Fibroblast of lung (primary cell): ENCODE measurements around the gene LIMS1. TPM values are rescaled to one million over a fixed set of nuclear protein-coding genes. Genes with fewer than 3 reads are reported as not detected.

Experiments used
- DNase-seq, 2 donors: peaks; one replicate each; pipeline versions ENCODE4 v3.0.0 to v3.0.0-alpha.2; 2010; ENCODE audit warnings: low read depth in 2 of 2
- H2AFZ ChIP-seq: 2 replicates; pipeline ENCODE4 v1.5.1; 2012; ENCODE audit warnings: low read length, control low read depth, inconsistent platforms
- H3K27ac ChIP-seq: 2 replicates; pipeline ENCODE4 v1.5.1; 2011; ENCODE audit warnings: low read length, control low read depth; ENCODE audit not compliant: insufficient read depth
- H3K27me3 ChIP-seq: 2 replicates; pipeline ENCODE4 v1.5.1; 2011; ENCODE audit warnings: mild to moderate bottlenecking, low read length; ENCODE audit not compliant: control insufficient read depth, insufficient read depth
- H3K36me3 ChIP-seq: 2 replicates; pipeline ENCODE4 v1.5.1; 2011; ENCODE audit warnings: low read length; ENCODE audit not compliant: control insufficient read depth, insufficient read depth
- H3K4me1 ChIP-seq: 2 replicates; pipeline ENCODE4 v1.5.1; 2011; ENCODE audit warnings: low read length; ENCODE audit not compliant: control insufficient read depth, insufficient read depth; ENCODE audit errors: extremely low read depth
- H3K4me2 ChIP-seq: 2 replicates; pipeline ENCODE4 v1.5.1; 2011; ENCODE audit warnings: low read length, control low read depth; ENCODE audit not compliant: insufficient read depth; ENCODE audit errors: extremely low read depth
- H3K4me3 ChIP-seq, 4 experiments: fragments of 200-600 bp in 1 of 4; sonication (generic) in 1 of 4; replicated peaks in 1 of 4; 2 replicates each; pipeline ENCODE4 v1.5.1; 2011 to 2016; ENCODE audit warnings: low read length in 4 of 4, low read depth in 3 of 4, mild to moderate bottlenecking in 3 of 4, control low read depth in 2 of 4, inconsistent platforms in 1 of 4, mixed read lengths in 1 of 4; ENCODE audit not compliant: insufficient read depth in 1 of 4; ENCODE audit errors: control extremely low read depth in 1 of 4
- H3K79me2 ChIP-seq: 2 replicates; pipeline ENCODE4 v1.5.1; 2012; ENCODE audit warnings: mild to moderate bottlenecking, low read length, inconsistent platforms; ENCODE audit not compliant: control insufficient read depth, insufficient read depth
- H3K9ac ChIP-seq: 2 replicates; pipeline ENCODE4 v1.5.1; 2011; ENCODE audit warnings: mild to moderate bottlenecking, low read length, control low read depth; ENCODE audit not compliant: insufficient read depth
- H3K9me3 ChIP-seq: 2 replicates; pipeline ENCODE4 v1.5.1; 2012; ENCODE audit warnings: low read depth, low read length; ENCODE audit not compliant: control insufficient read depth, insufficient read depth
- H4K20me1 ChIP-seq: 2 replicates; pipeline ENCODE4 v1.5.1; 2011; ENCODE audit warnings: low read length; ENCODE audit not compliant: control insufficient read depth, insufficient read depth; ENCODE audit errors: extremely low read depth
- CTCF ChIP-seq, 2 donors: IDR thresholded peaks in 1 of 2; conservative IDR thresholded peaks in 1 of 2; 1 replicate in 1 of 2; 2 replicates in 1 of 2; pipeline ENCODE4 v1.5.1; 2011 to 2012; ENCODE audit warnings: low read length in 2 of 2, control low read depth in 1 of 2, inconsistent platforms in 1 of 2, low read depth in 1 of 2, mild to moderate bottlenecking in 1 of 2
- EZH2 ChIP-seq: IDR thresholded peaks from 2 replicates; pipeline ENCODE4 v1.5.1; 2012; ENCODE audit warnings: low read length, control low read depth, mild to moderate bottlenecking; ENCODE audit errors: missing control alignments
- polyA plus RNA-seq, 2 donors: library from polyadenylated mRNA; depleted of rRNA in 1 of 2; stranded (reverse) in 1 of 2; unstranded in 1 of 2; fragments of >200 nt; gene quantifications; 2 replicates each; pipeline ENCODE4 v1.2.1, GENCODE V29; 2011 to 2012; ENCODE audit warnings: missing spikeins in 1 of 2
- total RNA-seq: library from RNA; depleted of rRNA; stranded (reverse); fragments of >200 nt; gene quantifications from 2 replicates; pipeline ENCODE4 v1.2.1, GENCODE V29; 2014

LIMS1 gene
- total and polyA plus RNA-seq, 2 donors (not counting 1 experiment from before 2014, with no cell fraction given): 52.7 to 108 TPM

- no peak overlapping the region for H3K9ac ChIP-seq
Measured at GRCh38 chr2:108637304-108637669, 103.0 kb downstream of the LIMS1 start.

GRCh38 chr2:108640731-108641130, 106.5 kb downstream of the LIMS1 start:
- TF ChIP-seq CTCF (conservative IDR thresholded peaks at IDR 0.05 in 1 of 2, IDR thresholded peaks at IDR 0.05 in 1 of 2; ENCODE audit: low read depth in 1 of 2, low read length in 2 of 2) (no peak), EZH2 (no peak)
- Histone ChIP-seq H3K79me2 (peaks cover 28% of the 10 kb centered on the region), H3K4me1 (peaks cover 35% of the 10 kb centered on the region)

More at GRCh38 chr2:108637304-108637669, 103.0 kb downstream of the LIMS1 start:
- Histone ChIP-seq H3K9me3 (no peaks in the 10 kb centered on the region), H2AFZ (no peak overlapping the region), H3K4me3 (no peak overlapping the region), H3K4me2 (peak overlapping the region; percentile 21), H4K20me1 (no peaks in the 10 kb centered on the region), H3K27me3 (no peaks in the 10 kb centered on the region), H3K36me3 (no peaks in the 10 kb centered on the region), H3K4me1 (peaks cover 47% of the 10 kb centered on the region), H3K27ac (peak overlapping the region; percentile 77), H3K79me2 (peaks cover 27% of the 10 kb centered on the region)
- TF ChIP-seq EZH2: no peak
- TF ChIP-seq CTCF (conservative IDR thresholded peaks at IDR 0.05 in 1 of 2, IDR thresholded peaks at IDR 0.05 in 1 of 2; ENCODE audit: low read depth in 1 of 2, low read length in 2 of 2): no peak
- DNase-seq: peak; percentile 84 to 97

GRCh38 chr2:108641756-108642155, 107.5 kb downstream of the LIMS1 start:
- no peaks in the 10 kb centered on the region for H3K36me3 ChIP-seq
- H3K4me2 ChIP-seq: peak overlapping the region; percentile 9
- H2AFZ ChIP-seq: no peak overlapping the region
- no peak overlapping the region for H3K9ac ChIP-seq
- no peak for DNase-seq
- H3K27me3 ChIP-seq: no peaks in the 10 kb centered on the region
- H3K4me1 ChIP-seq: peaks cover 29% of the 10 kb centered on the region
- H3K27ac ChIP-seq: peak overlapping the region; percentile 77
- H3K9me3 ChIP-seq: no peaks in the 10 kb centered on the region
- no peak for TF ChIP-seq CTCF (conservative IDR thresholded peaks at IDR 0.05 in 1 of 2, IDR thresholded peaks at IDR 0.05 in 1 of 2; ENCODE audit: low read depth in 1 of 2, low read length in 2 of 2)
- H4K20me1 ChIP-seq: no peaks in the 10 kb centered on the region
- H3K79me2 ChIP-seq: peaks cover 26% of the 10 kb centered on the region
- H3K4me3 ChIP-seq: no peak overlapping the region

More at GRCh38 chr2:108640731-108641130, 106.5 kb downstream of the LIMS1 start:
- H3K4me3 ChIP-seq: peak overlapping the region in 3 of 4 experiments; percentile 12 to 39 (median 14)
- peak overlapping the region; percentile 11 for H3K9ac ChIP-seq
- H3K36me3 ChIP-seq: no peaks in the 10 kb centered on the region
- H3K9me3 ChIP-seq: no peaks in the 10 kb centered on the region
- H3K27me3 ChIP-seq: no peaks in the 10 kb centered on the region
- peak overlapping the region; percentile 91 for H3K27ac ChIP-seq
- no peak overlapping the region for H2AFZ ChIP-seq
- DNase-seq: peak; percentile 92 to 94
- peak overlapping the region; percentile 82 for H3K4me2 ChIP-seq
- no peaks in the 10 kb centered on the region for H4K20me1 ChIP-seq
